GM18519 (cell line): ENCODE data around the gene CCBE1.
"Not testable (repeated sequence)": the region's sequence is repeated elsewhere in the genome, so short reads cannot be mapped to it uniquely, and the experiment has no call there.

Experiments used
- ATAC-seq: cut with Tn5 transposase; IDR thresholded peaks from one replicate; pipeline ENCODE4 v1.9.1; 2021; ENCODE audit warnings: mild to moderate bottlenecking, moderate library complexity; ENCODE audit not compliant: unreplicated experiment, low FRiP score

Gene CCBE1

GRCh38 chr18:59717291-59717690 is 20.1 kb upstream of the CCBE1 start:
- no peak for ATAC-seq

- no peak for ATAC-seq
These were observed 18.7 kb upstream of the CCBE1 start for GRCh38 chr18:59715966-59716369.

GRCh38 chr18:59715445-59715844 is 18.2 kb upstream of the CCBE1 start:
- ATAC-seq, result no peak

- not testable (repeated sequence) for ATAC-seq
These were observed 16.9 kb upstream of the CCBE1 start for GRCh38 chr18:59714096-59714495.

- no peak for ATAC-seq
These were observed 15.1 kb upstream of the CCBE1 start for GRCh38 chr18:59712311-59712710.

- no peak for ATAC-seq
These were observed 11.8 kb upstream of the CCBE1 start for GRCh38 chr18:59708988-59709387.

- no peak for ATAC-seq
These were observed 10.1 kb upstream of the CCBE1 start for GRCh38 chr18:59707306-59707705.

- ATAC-seq, result no peak
These were observed 9.3 kb upstream of the CCBE1 start for GRCh38 chr18:59706499-59706898.

GRCh38 chr18:59705145-59705544 is 7.9 kb upstream of the CCBE1 start:
- ATAC-seq, result no peak

GRCh38 chr18:59704146-59704545 is 6.9 kb upstream of the CCBE1 start:
- ATAC-seq, result no peak

GRCh38 chr18:59701272-59701671 is 4.0 kb upstream of the CCBE1 start:
- no peak for ATAC-seq

- no peak for ATAC-seq
These were observed 3.3 kb upstream of the CCBE1 start for GRCh38 chr18:59700535-59700967.

GRCh38 chr18:59699750-59700534 is 2.7 kb upstream of the CCBE1 start:
- ATAC-seq, result no peak

GRCh38 chr18:59699061-59699460 is 1.8 kb upstream of the CCBE1 start:
- no peak for ATAC-seq

GRCh38 chr18:59696311-59697235 is 650 bp downstream of the CCBE1 start:
- peak; percentile 44 for ATAC-seq

GRCh38 chr18:59695551-59695950 is 1.7 kb downstream of the CCBE1 start:
- ATAC-seq, result no peak

- no peak for ATAC-seq
These were observed 2.4 kb downstream of the CCBE1 start for GRCh38 chr18:59694824-59695223.

- ATAC-seq, result no peak
These were observed 5.2 kb downstream of the CCBE1 start for GRCh38 chr18:59691996-59692395.

- no peak for ATAC-seq
These were observed 6.2 kb downstream of the CCBE1 start for GRCh38 chr18:59690996-59691395.

GRCh38 chr18:59690186-59690982 is 6.8 kb downstream of the CCBE1 start:
- no peak for ATAC-seq

GRCh38 chr18:59689756-59690155 is 7.5 kb downstream of the CCBE1 start:
- no peak for ATAC-seq
